H9 (cell line): ENCODE measurements around the gene DMXL1. TPM values are rescaled to one million over a fixed set of nuclear protein-coding genes. Genes with fewer than 3 reads are reported as not detected.

Experiments
- DNase-seq: peaks from one replicate; pipeline ENCODE4 v3.0.0-alpha.2; 2017
- H2AFZ ChIP-seq: one replicate; pipeline ENCODE4 v1.6.1; 2013; ENCODE audit warnings: mild to moderate bottlenecking, low read length, control low read depth, moderate library complexity
- H2AK5ac ChIP-seq: 2 replicates; pipeline ENCODE4 v1.6.1; 2013; ENCODE audit warnings: low read length, control low read depth, mixed read lengths; ENCODE audit not compliant: insufficient read length
- H2BK120ac ChIP-seq: one replicate; pipeline ENCODE4 v1.6.1; 2013; ENCODE audit warnings: low read depth, mild to moderate bottlenecking, low read length, control low read depth, inconsistent platforms; ENCODE audit not compliant: poor library complexity, severe bottlenecking
- H2BK12ac ChIP-seq: 2 replicates; pipeline ENCODE4 v1.6.1; 2013; ENCODE audit warnings: low read length, control low read depth, mixed read lengths, low read depth; ENCODE audit not compliant: insufficient read length
- H2BK15ac ChIP-seq: 2 replicates; pipeline ENCODE4 v1.6.1; 2013; ENCODE audit warnings: low read depth, low read length, control low read depth
- H2BK20ac ChIP-seq: one replicate; pipeline ENCODE4 v1.6.1; 2013; ENCODE audit warnings: low read depth, mild to moderate bottlenecking, low read length, control low read depth, inconsistent platforms; ENCODE audit not compliant: poor library complexity, severe bottlenecking
- H2BK5ac ChIP-seq: 2 replicates; pipeline ENCODE4 v1.6.1; 2013; ENCODE audit warnings: low read length, control low read depth, mixed read lengths; ENCODE audit not compliant: insufficient read length
- H3K14ac ChIP-seq: 2 replicates; pipeline ENCODE4 v1.6.1; 2013; ENCODE audit warnings: low read length, control low read depth; ENCODE audit not compliant: insufficient read depth
- H3K18ac ChIP-seq: 2 replicates; pipeline ENCODE4 v1.6.1; 2013; ENCODE audit warnings: low read depth, mild to moderate bottlenecking, mixed read lengths, low read length, control low read depth; ENCODE audit not compliant: insufficient read length
- H3K23ac ChIP-seq: 2 replicates; pipeline ENCODE4 v1.6.1; 2013; ENCODE audit warnings: low read length, control low read depth, mixed read lengths, low read depth; ENCODE audit not compliant: insufficient read length
- H3K23me2 ChIP-seq: 2 replicates; pipeline ENCODE4 v1.6.1; 2013; ENCODE audit warnings: low read depth, mild to moderate bottlenecking, mixed read lengths, low read length, control low read depth; ENCODE audit not compliant: insufficient read length, poor library complexity, severe bottlenecking
- H3K27ac ChIP-seq: 2 replicates; pipeline ENCODE4 v1.5.1; 2013; ENCODE audit warnings: low read length, control low read depth, mixed read lengths, low read depth; ENCODE audit not compliant: insufficient read length
- H3K27me3 ChIP-seq: 2 replicates; pipeline ENCODE4 v1.6.1; 2013; ENCODE audit warnings: low read length, control low read depth, inconsistent platforms; ENCODE audit not compliant: insufficient read depth
- H3K4ac ChIP-seq: 2 replicates; pipeline ENCODE4 v1.6.1; 2013; ENCODE audit warnings: low read depth, mild to moderate bottlenecking, control low read depth, inconsistent platforms, low read length, moderate library complexity
- H3K4me1 ChIP-seq: 2 replicates; pipeline ENCODE4 v1.6.1; 2013; ENCODE audit warnings: low read length, control low read depth, inconsistent platforms; ENCODE audit not compliant: insufficient read depth
- H3K4me2 ChIP-seq: 2 replicates; pipeline ENCODE4 v1.6.1; 2013; ENCODE audit warnings: low read length, control low read depth, mixed read lengths; ENCODE audit not compliant: insufficient read length, insufficient read depth
- H3K56ac ChIP-seq: 2 replicates; pipeline ENCODE4 v1.6.1; 2013; ENCODE audit warnings: low read depth, mild to moderate bottlenecking, mixed read lengths, low read length, control low read depth; ENCODE audit not compliant: insufficient read length
- H3K79me1 ChIP-seq: 2 replicates; pipeline ENCODE4 v1.6.1; 2013; ENCODE audit warnings: low read depth, mild to moderate bottlenecking, moderate library complexity, low read length, control low read depth, inconsistent platforms; ENCODE audit not compliant: insufficient read depth, poor library complexity, severe bottlenecking
- H3K79me2 ChIP-seq: 2 replicates; pipeline ENCODE4 v1.6.1; 2013; ENCODE audit warnings: low read length, control low read depth, inconsistent platforms; ENCODE audit not compliant: insufficient read depth
- H3K9ac ChIP-seq: 2 replicates; pipeline ENCODE4 v1.6.1; 2013; ENCODE audit warnings: low read length, control low read depth, mixed read lengths; ENCODE audit not compliant: insufficient read length; ENCODE audit errors: extremely low read depth
- H3K9me3 ChIP-seq: one replicate; pipeline ENCODE4 v1.6.1; 2013; ENCODE audit warnings: low read depth, low read length, inconsistent platforms; ENCODE audit not compliant: control insufficient read depth
- H3T11ph ChIP-seq: one replicate; pipeline ENCODE4 v1.6.1; 2013; ENCODE audit warnings: mild to moderate bottlenecking, low read length, control low read depth, inconsistent platforms
- H4K20me1 ChIP-seq: one replicate; pipeline ENCODE4 v1.6.1; 2013; ENCODE audit not compliant: control insufficient read depth, insufficient read length, insufficient read depth
- H4K5ac ChIP-seq: 2 replicates; pipeline ENCODE4 v1.6.1; 2013; ENCODE audit warnings: low read depth, mild to moderate bottlenecking, mixed read lengths, low read length, control low read depth; ENCODE audit not compliant: insufficient read length
- H4K8ac ChIP-seq: replicated peaks from 2 replicates; pipeline ENCODE4 v1.6.1; 2013; ENCODE audit warnings: low read length, control low read depth, mixed read lengths, low read depth; ENCODE audit not compliant: insufficient read length
- H4K91ac ChIP-seq: 2 replicates; pipeline ENCODE4 v1.6.1; 2013; ENCODE audit warnings: low read depth, mild to moderate bottlenecking, moderate library complexity, mixed read lengths, low read length, control low read depth; ENCODE audit not compliant: insufficient read length
- H3K27ac Mint-ChIP-seq, 3 experiments: 2 replicates in 2 of 3; 3 replicates in 1 of 3; pipeline ENCODE4 v1.8.0; 2020 to 2021; ENCODE audit warnings: mixed read lengths in 3 of 3, mild to moderate bottlenecking in 1 of 3, moderate library complexity in 1 of 3
- H3K27me3 Mint-ChIP-seq: 2 replicates; pipeline ENCODE4 v1.8.0; 2021; ENCODE audit warnings: low read depth, mild to moderate bottlenecking, moderate library complexity, mixed read lengths
- H3K36me3 Mint-ChIP-seq, 3 experiments: 2 replicates in 2 of 3; 3 replicates in 1 of 3; pipeline ENCODE4 v1.8.0; 2020 to 2021; ENCODE audit warnings: low read depth in 3 of 3, mixed read lengths in 3 of 3; ENCODE audit not compliant: insufficient read depth in 1 of 3
- H3K4me1 Mint-ChIP-seq, 2 experiments: 2 replicates each; pipeline ENCODE4 v1.8.0; 2020; ENCODE audit warnings: mixed read lengths in 2 of 2
- H3K4me3 Mint-ChIP-seq, 2 experiments: 2 replicates in 1 of 2; 3 replicates in 1 of 2; pipeline ENCODE4 v1.8.0; 2020 to 2021; ENCODE audit warnings: mild to moderate bottlenecking in 2 of 2, mixed read lengths in 2 of 2, moderate library complexity in 1 of 2
- H3K9me3 Mint-ChIP-seq, 2 experiments: 2 replicates in 1 of 2; 3 replicates in 1 of 2; pipeline ENCODE4 v1.8.0; 2020; ENCODE audit warnings: mild to moderate bottlenecking in 2 of 2, mixed read lengths in 2 of 2, moderate library complexity in 1 of 2
- CTCF ChIP-seq: fragments of 200-600 bp; sonication (generic); conservative IDR thresholded peaks from 3 replicates; pipeline ENCODE4 v1.8.0; 2021; ENCODE audit warnings: antibody characterized with exemption, mild to moderate bottlenecking
- WGBS: extraction: QIAGEN DNeasy Blood & Tissue Kit; methylation state at CpG from one replicate; pipeline ENCODE4 v1.1.7; 2013; ENCODE audit warnings: missing lambda C conversion rate, low lambda C conversion rate, mixed read lengths; ENCODE audit not compliant: insufficient read length; ENCODE audit errors: extremely low coverage; 5-methylcytosine and 5-hydroxymethylcytosine counted together
- total RNA-seq: library from RNA; stranded (reverse); gene quantifications from 2 replicates; pipeline ENCODE4 v1.2.1, GENCODE V29; 2021

DMXL1 gene
- total RNA-seq, 1 experiment from 2014 or later, result 63.5 TPM

DNA sequence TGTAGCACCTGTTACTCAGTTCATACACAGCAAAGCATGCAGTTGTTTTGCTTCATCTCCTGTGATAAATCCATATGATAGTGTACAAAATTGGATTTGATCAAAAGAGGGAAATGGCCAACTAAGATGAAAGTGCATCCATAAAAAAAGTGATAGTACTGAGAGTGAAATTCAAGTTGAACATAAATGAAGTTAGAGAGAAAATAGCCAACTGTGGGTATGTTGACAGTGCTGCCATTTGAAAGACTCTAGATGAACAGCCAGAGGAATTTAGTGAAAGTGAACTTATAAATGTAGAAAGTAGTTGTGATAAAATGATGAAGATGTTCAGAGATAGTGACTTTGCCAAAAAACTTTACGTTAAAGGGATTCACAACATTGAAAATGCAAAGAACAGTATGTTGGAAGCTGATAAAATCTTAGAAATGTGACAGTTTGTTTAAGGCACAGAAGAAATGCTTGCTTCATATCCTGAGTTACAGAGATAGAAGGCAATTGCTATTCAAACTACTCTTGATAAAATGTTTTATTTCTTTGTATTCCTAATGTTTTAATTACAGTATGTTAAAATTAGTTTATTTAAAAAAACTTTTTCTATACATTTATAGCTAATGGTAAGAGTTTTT is 119.7 kb downstream of the DMXL1 start:
- Mint-ChIP-seq H3K9me3 (no peaks in the 10 kb centered on the region), H3K27me3 (no peaks in the 10 kb centered on the region), H3K4me1 (peaks cover 8 to 19% of the 10 kb centered on the region in 2 experiments), H3K27ac (no peak overlapping the region), H3K36me3 (peaks cover 5 to 18% (median 13%) of the 10 kb centered on the region in 3 experiments; a peak in 5 of 7 replicates), H3K4me3 (no peak overlapping the region)
- Histone ChIP-seq H3K56ac (no peak overlapping the region), H3K79me2 (no peaks in the 10 kb centered on the region), H2BK5ac (no peak overlapping the region), H4K8ac (no peak overlapping the region), H2BK15ac (no peak overlapping the region), H4K5ac (no peak overlapping the region), H3K4me1 (no peaks in the 10 kb centered on the region), H2BK20ac (no peak overlapping the region), H3K27me3 (no peaks in the 10 kb centered on the region), H3K9ac (no peak overlapping the region), H2BK120ac (no peak overlapping the region), H3K18ac (no peak overlapping the region), H3T11ph (no peak overlapping the region), H4K20me1 (no peaks in the 10 kb centered on the region), H2AFZ (no peak overlapping the region), H3K23ac (no peak overlapping the region), H3K27ac (no peak overlapping the region), H3K4me2 (no peak overlapping the region), H3K79me1 (no peaks in the 10 kb centered on the region), H3K4ac (no peak overlapping the region), H2BK12ac (no peak overlapping the region), H3K23me2 (no peaks in the 10 kb centered on the region), H3K9me3 (no peaks in the 10 kb centered on the region), H3K14ac (no peak overlapping the region), H4K91ac (no peak overlapping the region), H2AK5ac (no peak overlapping the region)
- no CpG with 5 or more reads among the region's 1 CpG for WGBS
- DNase-seq, result no peak
- TF ChIP-seq CTCF, result no peak
